Neural cell (in vitro differentiated cells): ENCODE results near the gene MAPK7.

ENCODE experiments used
- CTCF ChIP-seq: fragments of 450-650 bp; IDR thresholded peaks from 2 replicates; pipeline ENCODE4 v1.5.1; 2014; ENCODE audit warnings: antibody characterized with exemption, mild to moderate bottlenecking, moderate library complexity; ENCODE audit not compliant: poor library complexity, severe bottlenecking
- RAD21 ChIP-seq: fragments of 450-650 bp; conservative IDR thresholded peaks from 2 replicates; pipeline ENCODE4 v1.6.1; 2014; ENCODE audit warnings: antibody characterized with exemption, mild to moderate bottlenecking, moderate library complexity
- REST ChIP-seq: IDR thresholded peaks from 2 replicates; pipeline ENCODE4 v1.6.1; 2012; ENCODE audit warnings: borderline replicate concordance

GRCh38 chr17:19382531-19383444 is 4.5 kb downstream of the MAPK7 start:
- TF ChIP-seq CTCF (no peak), REST (no peak), RAD21 (no peak)
